Measurements from ENCODE around the gene MBNL1.

The MBNL1 gene

GRCh38 chr3:152505926-152506325 lies 237.2 kb downstream of the MBNL1 start (continued):
- TF ChIP-seq ZNF416 (tag by site-specific recombination; IDR thresholded peaks at IDR 0.05), result no peak
- no peak for TF ChIP-seq ZNF560 (tag by site-specific recombination; IDR thresholded peaks at IDR 0.05; ENCODE audit: borderline replicate concordance)
- TF ChIP-seq ZNF701 (tag by site-specific recombination; IDR thresholded peaks at IDR 0.05), result no peak
- TF ChIP-seq ZNF292 (tag by site-specific recombination; IDR thresholded peaks at IDR 0.05; ENCODE audit: borderline replicate concordance, low read depth), result no peak
- TF ChIP-seq ZNF623 (tag by site-specific recombination; IDR thresholded peaks at IDR 0.05), result no peak
- no peak for TF ChIP-seq ZNF10 (tag by site-specific recombination; IDR thresholded peaks at IDR 0.05)

DNA sequence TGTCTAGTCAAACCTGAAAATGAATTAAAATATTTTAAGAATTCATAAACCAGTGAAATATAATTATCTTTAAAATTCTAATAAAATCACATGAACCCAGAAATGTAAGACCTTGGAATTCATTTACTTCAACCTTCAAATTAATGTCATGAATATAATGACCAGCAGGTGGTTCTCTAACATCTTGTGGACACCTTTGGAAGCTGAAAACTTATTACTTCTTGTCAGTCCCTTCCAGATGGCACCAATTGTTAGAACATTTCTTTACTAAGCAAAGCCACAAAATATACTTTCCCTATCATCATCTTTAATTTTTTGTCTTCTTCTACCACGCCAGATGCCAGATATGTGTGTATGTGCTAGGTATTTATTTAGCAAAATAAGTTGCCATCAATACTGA lies 240.0 kb downstream of the MBNL1 start:
- no peak for TF ChIP-seq ZSCAN5A (tag by site-specific recombination; IDR thresholded peaks at IDR 0.05)
- no peak for TF ChIP-seq ZNF626 (tag by site-specific recombination; IDR thresholded peaks at IDR 0.05)
- TF ChIP-seq ZNF664 (tag by site-specific recombination; IDR thresholded peaks at IDR 0.05), result no peak
- TF ChIP-seq ZNF214 (tag by site-specific recombination; IDR thresholded peaks at IDR 0.05; ENCODE audit: borderline replicate concordance), result no peak
- no peak for TF ChIP-seq REST (tag by site-specific recombination; IDR thresholded peaks at IDR 0.05)
- TF ChIP-seq, protein P1, sequence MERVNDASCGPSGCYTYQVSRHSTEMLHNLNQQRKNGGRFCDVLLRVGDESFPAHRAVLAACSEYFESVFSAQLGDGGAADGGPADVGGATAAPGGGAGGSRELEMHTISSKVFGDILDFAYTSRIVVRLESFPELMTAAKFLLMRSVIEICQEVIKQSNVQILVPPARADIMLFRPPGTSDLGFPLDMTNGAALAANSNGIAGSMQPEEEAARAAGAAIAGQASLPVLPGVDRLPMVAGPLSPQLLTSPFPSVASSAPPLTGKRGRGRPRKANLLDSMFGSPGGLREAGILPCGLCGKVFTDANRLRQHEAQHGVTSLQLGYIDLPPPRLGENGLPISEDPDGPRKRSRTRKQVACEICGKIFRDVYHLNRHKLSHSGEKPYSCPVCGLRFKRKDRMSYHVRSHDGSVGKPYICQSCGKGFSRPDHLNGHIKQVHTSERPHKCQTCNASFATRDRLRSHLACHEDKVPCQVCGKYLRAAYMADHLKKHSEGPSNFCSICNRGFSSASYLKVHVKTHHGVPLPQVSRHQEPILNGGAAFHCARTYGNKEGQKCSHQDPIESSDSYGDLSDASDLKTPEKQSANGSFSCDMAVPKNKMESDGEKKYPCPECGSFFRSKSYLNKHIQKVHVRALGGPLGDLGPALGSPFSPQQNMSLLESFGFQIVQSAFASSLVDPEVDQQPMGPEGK (tag by site-specific recombination; IDR thresholded peaks at IDR 0.05), result no peak
- CTCF ChIA-PET, result interaction anchor here (0.6 to 1.0 kb wide), 4 partner anchors 12 to 170 kb away, joined by 3 to 4 read pairs (median 3); no protein-coding TSS in a partner anchor
- H3K36me3 ChIP-seq (ENCODE audit: control insufficient read depth in 2 of 2, insufficient read depth in 1 of 2, low read length in 2 of 2), result no peaks in the 10 kb centered on the region
- no peak overlapping the region for H3K4me3 ChIP-seq (ENCODE audit: low read depth, low read length)
- no peaks in the 10 kb centered on the region for H3K9me3 ChIP-seq (ENCODE audit: control insufficient read depth, insufficient read depth, low read depth, low read length)
- POLR2A ChIA-PET, result no interaction called here
- H3K27ac ChIP-seq (ENCODE audit: extremely low read depth, low read depth, low read length), result no peak overlapping the region
- H3K4me1 ChIP-seq (ENCODE audit: control insufficient read depth, insufficient read depth, low read length), result no peaks in the 10 kb centered on the region

GRCh38 chr3:152511904-152512303 lies 243.2 kb downstream of the MBNL1 start:
- no peak for TF ChIP-seq ZNF184 (tag by site-specific recombination; IDR thresholded peaks at IDR 0.05)
- TF ChIP-seq KLF1 (tag by site-specific recombination; IDR thresholded peaks at IDR 0.05), result no peak
- TF ChIP-seq KLF17 (tag by site-specific recombination; IDR thresholded peaks at IDR 0.05), result no peak
- TF ChIP-seq ZNF302 (tag by site-specific recombination; IDR thresholded peaks at IDR 0.05; ENCODE audit: low read depth), result no peak
- no peak overlapping the region for H3K4me3 ChIP-seq (ENCODE audit: low read depth, low read length)
- no peaks in the 10 kb centered on the region for H3K4me1 ChIP-seq (ENCODE audit: control insufficient read depth, insufficient read depth, low read length)
- CTCF ChIA-PET, result interaction anchor here (0.6 to 2.9 kb wide), 3 partner anchors 11 to 183 kb away, joined by 3 to 8 read pairs (median 4); no protein-coding TSS in a partner anchor
- no peak overlapping the region for H3K27ac ChIP-seq (ENCODE audit: extremely low read depth, low read depth, low read length)
- H3K36me3 ChIP-seq (ENCODE audit: control insufficient read depth in 2 of 2, insufficient read depth in 1 of 2, low read length in 2 of 2), result no peaks in the 10 kb centered on the region
- H3K9me3 ChIP-seq (ENCODE audit: control insufficient read depth, insufficient read depth, low read depth, low read length), result no peaks in the 10 kb centered on the region
- POLR2A ChIA-PET, result no interaction called here

Measured in HEK293 (cell line).